IPS DF 6.9 (cell line): ENCODE results near the gene SRGAP3.

ENCODE experiments used
- DNase-seq: peaks from one replicate; pipeline ENCODE4 v3.0.0-alpha.2; 2013; ENCODE audit warnings: low read depth, low spot score
- H3K27ac ChIP-seq: one replicate; pipeline ENCODE4 v1.5.1; 2013; ENCODE audit warnings: low read length, control low read depth
- H3K27me3 ChIP-seq: 2 replicates; pipeline ENCODE4 v1.6.1; 2013; ENCODE audit warnings: mild to moderate bottlenecking, low read length; ENCODE audit not compliant: control insufficient read depth, insufficient read depth
- H3K36me3 ChIP-seq: 2 replicates; pipeline ENCODE4 v1.6.1; 2013; ENCODE audit warnings: low read length; ENCODE audit not compliant: control insufficient read depth, insufficient read depth
- H3K4me1 ChIP-seq: 2 replicates; pipeline ENCODE4 v1.6.1; 2013; ENCODE audit warnings: low read length; ENCODE audit not compliant: control insufficient read depth, insufficient read depth
- H3K4me3 ChIP-seq: 2 replicates; pipeline ENCODE4 v1.5.1; 2013; ENCODE audit warnings: mild to moderate bottlenecking, low read length
- H3K9me3 ChIP-seq: 2 replicates; pipeline ENCODE4 v1.6.1; 2013; ENCODE audit warnings: low read length, inconsistent platforms; ENCODE audit not compliant: control insufficient read depth, insufficient read depth
- WGBS: extraction: QIAGEN DNeasy Blood & Tissue Kit; methylation state at CpG from one replicate; pipeline ENCODE4 v1.1.7; 2013; ENCODE audit warnings: mixed read lengths, missing lambda C conversion rate; ENCODE audit not compliant: insufficient read length, insufficient coverage; 5-methylcytosine and 5-hydroxymethylcytosine counted together

Gene SRGAP3

DNA sequence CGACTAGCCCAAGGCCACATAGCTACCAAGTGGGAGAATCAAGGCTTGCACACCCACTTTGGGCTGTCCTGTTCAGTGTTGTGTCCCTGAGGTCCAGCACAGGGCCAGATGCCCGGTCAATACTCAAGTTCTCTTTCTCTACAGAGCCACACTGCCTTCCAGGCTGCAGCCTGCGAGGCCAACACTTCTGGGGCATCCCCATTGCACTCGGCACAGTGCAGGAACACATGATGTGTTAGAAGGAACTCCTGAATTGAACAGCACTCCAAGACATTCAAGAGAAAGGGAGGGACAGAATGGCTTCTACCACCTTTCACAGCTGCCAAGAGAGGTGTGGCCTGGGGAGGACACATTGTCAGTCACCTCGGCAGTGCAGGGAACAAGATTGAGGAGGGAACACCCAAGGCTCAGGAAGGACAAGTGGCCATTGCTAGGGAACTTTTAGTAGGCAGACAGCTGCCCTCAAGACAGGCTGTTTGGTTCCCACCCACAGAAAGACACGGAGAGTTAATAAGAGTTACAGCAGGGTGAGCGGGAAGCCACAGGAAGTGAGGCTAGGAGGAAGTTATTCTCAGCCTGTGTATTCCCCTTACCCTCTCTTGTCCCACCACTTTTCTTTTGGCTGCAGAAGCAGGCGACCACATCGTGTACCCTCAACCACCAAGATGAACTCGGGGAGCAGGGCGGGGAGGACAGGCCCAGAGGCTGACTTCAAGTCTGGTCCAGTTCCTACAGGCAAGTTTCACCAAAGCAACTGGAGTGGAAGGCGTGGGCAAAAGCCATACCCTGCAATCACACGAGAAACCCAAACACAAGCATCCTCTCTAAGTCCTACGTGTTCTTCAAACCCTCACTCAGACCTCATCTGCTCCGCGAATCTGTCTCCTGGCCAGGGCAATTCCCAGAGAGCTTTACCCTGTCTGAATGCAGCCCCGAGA is 69.4 kb downstream of the SRGAP3 start:
- DNase-seq: no peak
- Histone ChIP-seq H3K36me3 (no peaks in the 10 kb centered on the region), H3K9me3 (no peaks in the 10 kb centered on the region), H3K27ac (no peak overlapping the region), H3K4me1 (peaks cover 3% of the 10 kb centered on the region; the same call in 1 of the 2 replicates), H3K27me3 (no peaks in the 10 kb centered on the region), H3K4me3 (no peak overlapping the region)
- no CpG with 5 or more reads among the region's 17 CpGs for WGBS

DNA sequence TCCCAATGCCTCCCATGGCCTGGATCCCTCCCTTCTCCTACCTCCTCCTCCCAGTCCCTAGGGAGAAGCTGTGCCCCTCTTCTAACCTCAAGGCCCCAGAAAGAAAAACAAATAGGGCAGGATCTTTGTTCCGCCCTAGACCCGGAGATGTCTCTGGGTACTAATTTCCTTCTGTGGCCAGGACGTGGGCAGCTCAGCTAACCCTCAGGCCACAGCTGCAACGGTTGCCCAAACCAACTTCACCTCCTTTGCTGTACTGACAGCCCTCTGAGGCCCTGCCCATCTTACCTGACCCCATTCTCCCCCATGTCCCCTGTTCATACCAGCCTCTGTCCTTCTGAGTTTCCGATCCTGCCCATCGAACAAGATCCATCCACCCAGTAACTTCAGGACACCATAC is 70.7 kb downstream of the SRGAP3 start:
- Histone ChIP-seq H3K36me3 (no peaks in the 10 kb centered on the region), H3K9me3 (no peaks in the 10 kb centered on the region), H3K4me1 (0 out of 2 replicates have a peak, but pooled peaks cover 1% of the 10 kb centered on the region), H3K27ac (no peak overlapping the region), H3K4me3 (no peak overlapping the region), H3K27me3 (no peaks in the 10 kb centered on the region)
- DNase-seq: no peak
- no CpG with 5 or more reads among the region's 6 CpGs for WGBS

DNA sequence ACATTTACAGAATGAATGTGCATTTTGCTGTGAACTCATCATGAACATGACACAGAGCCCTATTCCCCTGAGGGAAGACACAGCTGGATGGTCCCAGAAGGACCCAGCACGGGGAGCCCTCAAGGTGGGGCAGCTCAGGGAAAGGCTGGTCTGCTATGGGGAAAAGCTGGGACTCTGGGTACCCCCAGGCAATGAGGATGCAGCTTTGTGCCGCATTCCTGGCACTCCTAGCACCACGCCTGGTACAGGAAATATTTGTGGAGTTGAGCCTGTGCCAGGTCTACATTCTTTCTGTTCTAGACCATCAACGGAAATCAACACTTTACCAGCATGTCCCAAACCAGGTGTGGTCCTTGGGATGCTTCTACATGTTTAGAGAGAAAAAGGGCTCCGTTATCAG is 74.0 kb downstream of the SRGAP3 start:
- H3K4me1 ChIP-seq: 0 out of 2 replicates have a peak, but pooled peaks cover 1% of the 10 kb centered on the region
- no peak for DNase-seq
- no peaks in the 10 kb centered on the region for H3K27me3 ChIP-seq
- H3K9me3 ChIP-seq: no peaks in the 10 kb centered on the region
- H3K27ac ChIP-seq: no peak overlapping the region
- no CpG with 5 or more reads among the region's 5 CpGs for WGBS
- no peaks in the 10 kb centered on the region for H3K36me3 ChIP-seq
- H3K4me3 ChIP-seq: no peak overlapping the region

DNA sequence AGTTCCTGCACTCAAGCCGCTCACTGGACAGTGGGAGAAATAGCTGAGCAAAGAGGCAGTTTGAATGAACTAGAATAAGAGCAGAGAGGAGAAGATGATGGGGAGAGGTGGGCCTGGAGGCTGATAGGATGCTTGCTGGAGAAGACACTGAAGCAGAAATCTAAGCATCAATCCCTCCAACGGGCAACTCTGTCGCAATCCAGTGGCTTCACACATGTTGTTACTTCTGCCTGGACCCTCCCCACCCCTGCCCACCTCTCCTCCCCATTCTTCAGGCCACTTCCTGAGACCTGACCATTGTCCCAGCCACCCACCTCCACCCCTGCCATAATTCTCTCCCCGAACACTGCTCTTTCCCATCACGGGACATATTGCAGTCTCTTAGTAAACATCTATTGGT is 76.0 kb downstream of the SRGAP3 start:
- Histone ChIP-seq H3K27me3 (no peaks in the 10 kb centered on the region), H3K4me1 (0 out of 2 replicates have a peak, but pooled peaks cover 1% of the 10 kb centered on the region), H3K27ac (no peak overlapping the region), H3K36me3 (no peaks in the 10 kb centered on the region), H3K4me3 (no peak overlapping the region), H3K9me3 (no peaks in the 10 kb centered on the region)
- no peak for DNase-seq
- WGBS: no CpG with 5 or more reads among the region's 5 CpGs

DNA sequence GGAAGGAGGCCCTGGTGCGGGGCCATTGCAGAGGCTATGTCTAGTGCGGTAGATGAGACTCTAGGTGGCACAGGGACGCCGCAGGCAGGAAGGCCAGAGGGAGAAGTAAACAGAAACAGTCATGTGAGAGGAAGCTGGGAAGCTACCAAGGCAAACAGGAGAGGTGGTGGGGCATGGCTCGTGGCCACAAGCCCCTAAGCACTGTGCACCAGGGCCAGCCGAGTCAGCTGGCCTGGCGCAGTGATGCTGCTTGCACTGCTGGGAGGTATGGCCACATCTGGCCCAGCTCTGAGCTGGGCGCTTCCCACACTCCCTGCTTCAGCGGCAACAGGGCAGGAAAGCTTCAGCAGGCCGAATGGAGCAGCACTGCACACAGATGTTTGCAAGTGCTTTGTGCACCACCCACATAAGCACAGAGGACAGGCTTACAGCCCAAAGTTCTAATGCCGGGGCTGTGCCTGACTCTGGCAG is 76.6 kb downstream of the SRGAP3 start:
- H3K4me3 ChIP-seq: no peak overlapping the region
- H3K9me3 ChIP-seq: no peaks in the 10 kb centered on the region
- no peak overlapping the region for H3K27ac ChIP-seq
- WGBS: no CpG with 5 or more reads among the region's 11 CpGs
- no peaks in the 10 kb centered on the region for H3K27me3 ChIP-seq
- no peak for DNase-seq
- H3K36me3 ChIP-seq: no peaks in the 10 kb centered on the region
- 0 out of 2 replicates have a peak, but pooled peaks cover 1% of the 10 kb centered on the region for H3K4me1 ChIP-seq

DNA sequence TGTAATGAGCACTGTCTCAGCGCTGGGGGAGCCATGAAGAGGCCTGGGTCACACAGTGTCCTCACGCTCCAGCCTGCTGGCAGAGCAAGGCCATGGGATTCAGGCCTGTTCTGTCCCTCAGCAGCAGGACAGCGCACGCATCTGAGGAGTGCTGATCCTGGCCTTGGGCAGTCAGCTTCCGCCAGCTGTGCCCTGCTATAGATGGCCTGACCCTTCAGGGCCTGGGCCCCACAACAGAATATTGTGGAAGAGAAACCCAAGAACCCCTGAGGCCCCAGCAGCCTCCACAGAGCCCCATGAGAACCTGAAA is 78.6 kb downstream of the SRGAP3 start:
- H3K9me3 ChIP-seq: no peaks in the 10 kb centered on the region
- no peak for DNase-seq
- H3K4me3 ChIP-seq: no peak overlapping the region
- H3K36me3 ChIP-seq: no peaks in the 10 kb centered on the region
- WGBS: no CpG with 5 or more reads among the region's 5 CpGs
- H3K27me3 ChIP-seq: no peaks in the 10 kb centered on the region
- H3K4me1 ChIP-seq: 0 out of 2 replicates have a peak, but pooled peaks cover 1% of the 10 kb centered on the region
- H3K27ac ChIP-seq: no peak overlapping the region

DNA sequence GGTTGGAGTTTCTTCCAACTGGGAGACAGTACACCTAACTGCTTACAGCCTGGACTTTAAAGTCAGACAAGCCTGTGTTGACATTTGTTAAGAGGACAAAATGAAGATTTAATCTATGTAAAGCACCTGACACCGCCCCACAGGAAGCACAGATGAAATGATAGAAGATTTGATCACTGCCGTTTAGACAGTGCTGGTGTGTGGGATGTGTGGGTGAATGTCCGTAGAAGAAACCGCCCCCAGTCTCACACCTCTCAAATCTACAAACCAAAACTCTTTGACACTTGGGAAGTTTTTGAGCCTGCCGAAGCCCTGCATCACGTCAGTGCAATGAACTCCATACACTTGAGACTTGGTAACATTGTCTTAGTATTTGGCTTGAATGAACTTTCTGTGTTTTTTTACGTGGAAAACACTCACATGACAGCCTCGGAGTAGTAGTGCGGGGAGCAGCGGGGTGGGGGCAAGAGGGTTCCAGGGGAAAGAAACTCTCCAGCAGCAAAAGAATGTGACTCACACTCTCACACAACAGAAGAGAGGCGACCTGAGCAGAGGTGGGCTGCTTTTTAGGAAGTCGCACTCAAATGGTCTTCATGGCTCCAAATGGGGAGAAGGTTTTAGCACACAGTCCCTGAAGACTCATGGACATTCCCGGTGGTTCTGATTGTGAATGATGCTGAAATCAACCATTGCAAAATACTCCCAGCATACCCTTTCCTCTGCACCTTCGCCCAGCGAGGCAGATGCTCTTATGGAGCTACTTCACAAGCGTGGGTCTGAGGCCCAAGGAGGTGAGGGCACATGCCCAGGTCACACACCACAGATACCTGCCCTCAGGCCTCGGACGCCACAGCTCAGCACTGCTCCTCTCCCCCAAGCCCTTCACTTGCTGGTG is 79.2 kb downstream of the SRGAP3 start:
- Histone ChIP-seq H3K27ac (no peak overlapping the region), H3K36me3 (no peaks in the 10 kb centered on the region), H3K4me3 (no peak overlapping the region), H3K9me3 (no peaks in the 10 kb centered on the region), H3K27me3 (no peaks in the 10 kb centered on the region), H3K4me1 (0 out of 2 replicates have a peak, but pooled peaks cover 1% of the 10 kb centered on the region)
- no peak for DNase-seq
- no CpG with 5 or more reads among the region's 18 CpGs for WGBS

DNA sequence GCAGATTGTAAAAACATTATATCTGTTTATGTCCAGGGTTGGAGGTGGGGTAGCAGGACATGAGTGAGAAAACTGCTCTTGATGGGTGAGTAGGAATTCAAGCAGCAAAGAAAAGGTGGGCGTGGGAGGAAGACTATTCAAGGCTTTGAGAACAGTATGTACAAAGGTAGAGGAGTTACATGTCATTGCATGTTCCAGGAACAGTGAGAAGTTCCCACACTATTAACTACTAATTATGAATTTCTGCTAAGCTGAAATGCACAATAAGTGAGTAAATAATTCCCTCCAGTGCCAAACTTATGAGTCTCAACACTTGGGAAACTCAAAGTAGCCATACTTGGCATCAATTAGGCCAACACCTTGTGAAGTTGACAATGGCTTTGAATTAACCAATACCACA is 80.1 kb downstream of the SRGAP3 start:
- no CpG with 5 or more reads among the region's 1 CpG for WGBS
- Histone ChIP-seq H3K4me3 (no peak overlapping the region), H3K36me3 (no peaks in the 10 kb centered on the region), H3K27me3 (no peaks in the 10 kb centered on the region), H3K9me3 (no peaks in the 10 kb centered on the region), H3K27ac (no peak overlapping the region), H3K4me1 (0 out of 2 replicates have a peak, but pooled peaks cover 1% of the 10 kb centered on the region)
- no peak for DNase-seq

DNA sequence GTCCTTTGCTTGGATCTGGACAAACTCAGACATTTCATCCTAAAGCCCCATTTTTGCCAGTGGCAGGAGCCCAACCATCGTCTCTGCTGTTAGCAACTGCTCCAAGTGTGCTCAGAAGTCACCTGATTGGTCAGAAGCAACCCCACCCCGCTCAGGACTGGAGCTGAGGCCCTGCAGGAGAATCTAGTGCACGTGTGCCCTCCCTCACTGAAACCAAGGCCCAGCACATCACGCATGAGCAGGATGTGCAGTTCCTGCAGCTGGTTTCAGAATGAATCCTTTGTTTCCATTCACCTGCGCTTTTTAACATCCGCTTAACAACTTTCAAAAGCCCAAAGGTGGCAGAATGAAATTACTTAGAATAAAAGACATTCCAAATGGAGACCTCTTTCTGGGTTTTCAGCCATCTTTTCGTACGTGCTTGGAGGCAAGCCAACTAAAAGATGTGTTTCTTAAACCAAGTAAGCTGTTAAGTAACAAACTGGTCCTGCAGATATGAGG is 81.2 kb downstream of the SRGAP3 start:
- Histone ChIP-seq H3K27ac (no peak overlapping the region), H3K4me1 (no peaks in the 10 kb centered on the region), H3K4me3 (no peak overlapping the region), H3K27me3 (no peaks in the 10 kb centered on the region), H3K9me3 (no peaks in the 10 kb centered on the region), H3K36me3 (no peaks in the 10 kb centered on the region)
- DNase-seq: no peak
- WGBS: no CpG with 5 or more reads among the region's 8 CpGs

DNA sequence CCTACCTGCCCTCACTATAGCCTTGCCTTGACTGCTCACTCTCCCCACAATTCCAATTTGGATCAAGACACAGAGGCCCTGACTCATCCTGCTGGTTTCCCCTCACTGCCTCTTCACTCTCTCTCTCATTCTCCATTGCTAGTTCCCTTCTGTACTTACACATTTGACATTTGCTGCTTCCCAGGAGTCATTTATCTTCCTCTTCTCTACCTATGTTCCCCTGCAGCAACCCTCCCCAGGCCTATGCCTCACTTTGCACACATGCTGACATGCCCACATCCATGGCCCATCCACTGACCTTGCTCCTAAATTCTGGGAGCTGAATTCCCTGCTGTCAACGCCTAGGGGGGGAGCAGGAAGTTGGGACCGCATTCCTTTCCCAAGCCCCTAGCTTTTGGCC is 82.2 kb downstream of the SRGAP3 start:
- no peak for DNase-seq
- Histone ChIP-seq H3K4me1 (no peaks in the 10 kb centered on the region), H3K27ac (no peak overlapping the region), H3K36me3 (no peaks in the 10 kb centered on the region), H3K27me3 (no peaks in the 10 kb centered on the region), H3K4me3 (no peak overlapping the region), H3K9me3 (no peaks in the 10 kb centered on the region)
- no CpG with 5 or more reads among the region's 2 CpGs for WGBS
